Activated CD4-positive, alpha-beta T cell treated with anti-CD3 and anti-CD28 coated beads, Interleukin-2, amount 50 U/mL, for 16 hours (primary cell): ENCODE results near the gene KCNQ1.

ENCODE experiments used
- DNase-seq: peaks from one replicate; pipeline ENCODE4 v3.0.0-alpha.2; 2020

Gene KCNQ1

GRCh38 chr11:2411446-2412305 is 33.1 kb upstream of the KCNQ1 start:
- no peak for DNase-seq

- no peak for DNase-seq
Measured at GRCh38 chr11:2412323-2412722, 32.5 kb upstream of the KCNQ1 start.

- DNase-seq = no peak
Measured at GRCh38 chr11:2413742-2414579, 30.8 kb upstream of the KCNQ1 start.

GRCh38 chr11:2414616-2415015 is 30.2 kb upstream of the KCNQ1 start:
- DNase-seq = no peak

GRCh38 chr11:2415171-2415570 is 29.6 kb upstream of the KCNQ1 start:
- no peak for DNase-seq

GRCh38 chr11:2415601-2416380 is 29.0 kb upstream of the KCNQ1 start:
- DNase-seq = no peak

- DNase-seq = no peak
Measured at GRCh38 chr11:2416765-2417164, 28.0 kb upstream of the KCNQ1 start.

- DNase-seq = no peak
Measured at GRCh38 chr11:2417856-2418692, 26.7 kb upstream of the KCNQ1 start.

- no peak for DNase-seq
Measured at GRCh38 chr11:2418693-2419360, 26.0 kb upstream of the KCNQ1 start.

GRCh38 chr11:2419638-2420501 is 24.9 kb upstream of the KCNQ1 start:
- DNase-seq = peak; percentile 62

- peak; percentile 66 for DNase-seq
Measured at GRCh38 chr11:2420502-2421225, 24.1 kb upstream of the KCNQ1 start.

- DNase-seq = no peak
Measured at GRCh38 chr11:2421226-2421994, 23.4 kb upstream of the KCNQ1 start.

GRCh38 chr11:2421996-2422395 is 22.8 kb upstream of the KCNQ1 start:
- DNase-seq = no peak

- DNase-seq = no peak
Measured at GRCh38 chr11:2422461-2423156, 22.2 kb upstream of the KCNQ1 start.

- no peak for DNase-seq
Measured at GRCh38 chr11:2423157-2424025, 21.4 kb upstream of the KCNQ1 start.

GRCh38 chr11:2424811-2425495 is 19.9 kb upstream of the KCNQ1 start:
- no peak for DNase-seq

GRCh38 chr11:2425506-2425905 is 19.3 kb upstream of the KCNQ1 start:
- DNase-seq = no peak
